SJCRH30 (cell line): ENCODE results near the gene TOLLIP. TPM values are rescaled to one million over a fixed set of nuclear protein-coding genes. Genes with fewer than 3 reads are reported as not detected.

Experiments
- DNase-seq, 2 experiments: peaks; one replicate each; pipeline ENCODE4 v3.0.0-alpha.2; 2015 to 2020
- H3K27ac ChIP-seq: fragments of 250-450 bp; sonication (Bioruptor Pico); 2 replicates; pipeline ENCODE4 v1.5.1; 2020; ENCODE audit warnings: mild to moderate bottlenecking, moderate library complexity
- H3K27me3 ChIP-seq: fragments of 250-450 bp; sonication (Bioruptor Pico); 2 replicates; pipeline ENCODE4 v1.5.1; 2020; ENCODE audit warnings: mild to moderate bottlenecking, moderate library complexity
- H3K36me3 ChIP-seq: fragments of 250-450 bp; sonication (Bioruptor Pico); 2 replicates; pipeline ENCODE4 v1.5.1; 2020; ENCODE audit warnings: mild to moderate bottlenecking, moderate library complexity
- H3K4me1 ChIP-seq: fragments of 250-450 bp; sonication (Bioruptor Pico); 2 replicates; pipeline ENCODE4 v1.5.1; 2020; ENCODE audit warnings: mild to moderate bottlenecking, moderate library complexity
- H3K4me3 ChIP-seq: fragments of 250-450 bp; sonication (Bioruptor Pico); 2 replicates; pipeline ENCODE4 v1.5.1; 2020; ENCODE audit warnings: mild to moderate bottlenecking, moderate library complexity
- H3K9me3 ChIP-seq: fragments of 250-450 bp; sonication (Bioruptor Pico); replicated peaks from 2 replicates; pipeline ENCODE4 v1.5.1; 2020; ENCODE audit warnings: mild to moderate bottlenecking, moderate library complexity
- total RNA-seq: library from RNA; depleted of rRNA; stranded (reverse); fragments of >200 nt; shearing (Covaris generic); gene quantifications from 2 replicates; pipeline ENCODE4 v1.2.3, GENCODE V29; 2014

The TOLLIP gene
- total RNA-seq, 1 experiment from 2014 or later, result 20.5 TPM

DNA sequence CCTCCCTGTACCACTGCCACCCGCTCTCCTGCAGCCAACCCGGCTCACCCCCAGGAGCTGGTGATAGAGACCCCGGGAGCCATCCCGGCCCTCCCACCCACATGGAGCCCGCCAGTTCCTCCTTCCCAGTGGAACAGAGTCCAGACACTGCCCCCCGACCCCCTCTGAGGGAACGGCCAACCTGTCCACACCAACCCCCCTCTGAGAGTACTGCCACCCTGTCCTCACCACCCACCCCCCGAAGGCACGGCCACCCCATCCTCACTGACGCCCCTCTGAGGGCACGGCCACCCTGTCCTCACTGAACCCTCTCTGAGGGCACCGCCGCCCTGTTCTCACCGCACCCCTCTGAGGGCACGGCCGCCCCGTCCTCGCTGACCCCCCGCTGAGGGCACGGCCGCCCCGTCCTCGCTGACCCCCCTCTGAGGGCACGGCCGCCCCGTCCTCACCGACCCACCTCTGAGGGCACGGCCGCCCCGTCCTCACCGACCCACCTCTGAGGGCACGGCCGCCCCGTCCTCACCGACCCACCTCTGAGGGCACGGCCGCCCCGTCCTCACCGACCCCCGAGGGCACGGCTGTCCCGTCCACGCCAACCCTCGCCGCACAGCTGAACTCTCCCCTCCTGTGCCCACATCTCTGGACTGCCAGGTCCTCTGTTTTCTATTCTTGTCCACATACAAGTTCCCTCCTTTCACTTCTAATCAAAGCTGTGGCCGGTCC is 18.0 kb downstream of the TOLLIP start:
- no peak for DNase-seq
- Histone ChIP-seq H3K36me3 (peaks cover 18% of the 10 kb centered on the region; the same call in 1 of the 2 replicates), H3K27me3 (no peaks in the 10 kb centered on the region), H3K4me3 (no peak overlapping the region), H3K27ac (no peak overlapping the region), H3K9me3 (no peaks in the 10 kb centered on the region), H3K4me1 (no peaks in the 10 kb centered on the region)

DNA sequence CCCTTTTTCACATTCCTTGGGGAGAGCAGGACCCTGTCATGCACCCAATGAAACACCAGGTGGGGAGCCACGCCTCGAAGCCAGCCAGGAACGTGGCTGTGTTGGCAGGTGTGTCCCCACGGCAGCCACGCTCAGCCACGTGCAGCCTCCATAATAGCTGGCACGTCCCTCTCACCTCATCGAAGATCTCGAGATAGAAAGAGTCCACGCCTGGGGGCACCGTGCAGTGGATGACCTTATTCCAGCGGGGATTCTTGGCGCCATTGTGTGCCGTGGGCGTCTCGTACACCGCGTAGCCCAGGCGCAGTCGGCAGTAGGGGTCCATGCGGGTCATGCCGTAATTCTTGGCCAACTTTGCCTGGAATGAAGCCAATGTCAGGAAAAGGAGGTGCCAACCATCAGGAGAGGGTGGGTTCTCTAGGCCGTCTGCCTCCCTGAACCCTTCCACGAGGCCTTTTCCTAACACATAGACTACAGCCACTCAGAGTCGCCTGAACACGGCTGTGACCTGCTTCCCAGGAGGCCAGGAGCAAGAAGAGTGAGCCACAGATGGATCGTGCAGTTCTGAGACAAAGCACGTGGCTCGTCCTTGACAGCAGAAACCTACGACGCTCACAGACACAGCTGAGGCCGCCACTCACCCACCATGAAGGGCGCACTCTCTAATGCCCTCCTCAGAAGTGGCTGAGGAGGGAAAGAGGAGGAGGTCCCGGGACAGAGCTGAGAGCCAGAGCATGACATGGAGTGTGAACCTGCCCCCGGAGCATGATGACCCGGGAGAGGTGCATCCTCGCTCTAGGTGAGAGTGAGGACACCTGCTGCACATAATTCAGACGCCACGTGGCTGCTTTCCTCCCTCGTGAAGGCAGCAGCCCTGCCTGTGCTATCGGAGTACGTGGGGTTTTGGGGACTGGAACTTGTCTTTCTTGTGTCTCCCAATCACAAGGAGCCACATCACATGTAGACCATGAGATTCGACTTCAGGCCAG is 19.1 kb downstream of the TOLLIP start:
- H3K36me3 ChIP-seq, result peaks cover 20% of the 10 kb centered on the region; the same call in 1 of the 2 replicates
- H3K27ac ChIP-seq, result no peak overlapping the region
- H3K9me3 ChIP-seq, result no peaks in the 10 kb centered on the region
- no peak overlapping the region for H3K4me3 ChIP-seq
- no peak for DNase-seq
- H3K27me3 ChIP-seq, result no peaks in the 10 kb centered on the region
- no peaks in the 10 kb centered on the region for H3K4me1 ChIP-seq

DNA sequence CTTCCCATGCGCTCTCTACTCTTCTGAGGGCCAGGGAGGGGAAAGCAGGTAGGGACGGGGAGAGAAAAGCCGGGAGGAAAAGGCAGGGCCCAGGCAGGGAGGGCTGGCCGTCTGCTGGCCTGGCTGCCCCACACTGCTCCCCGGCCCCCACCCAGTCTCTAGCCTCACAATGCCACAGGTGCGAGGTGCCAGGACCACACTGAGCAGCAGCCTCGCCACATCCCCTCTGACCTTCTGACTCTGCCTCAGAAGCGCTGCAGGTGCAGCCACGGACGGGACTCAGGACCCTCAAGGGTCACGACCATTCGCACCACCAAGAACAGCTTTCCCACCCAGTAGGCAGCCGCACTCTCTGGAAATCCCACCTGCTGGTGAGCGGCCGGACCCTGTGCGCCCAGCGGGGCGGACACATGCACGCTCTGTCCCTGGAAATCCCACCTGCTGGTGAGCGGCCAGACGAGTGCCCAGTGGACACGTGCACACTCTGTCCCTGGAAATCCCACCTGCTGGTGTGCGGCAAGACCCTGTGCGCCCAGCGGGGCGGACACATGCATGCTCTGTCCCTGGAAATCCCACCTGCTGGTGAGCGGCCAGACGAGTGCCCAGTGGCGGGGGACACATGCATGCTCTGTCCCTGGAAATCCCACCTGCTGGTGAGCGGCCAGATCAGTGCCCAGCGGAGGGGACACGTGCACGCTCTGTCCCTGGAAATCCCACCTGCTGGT is 20.1 kb downstream of the TOLLIP start:
- Histone ChIP-seq H3K4me1 (no peaks in the 10 kb centered on the region), H3K36me3 (peaks cover 20% of the 10 kb centered on the region; the same call in 1 of the 2 replicates), H3K4me3 (no peak overlapping the region), H3K27ac (no peak overlapping the region), H3K27me3 (no peaks in the 10 kb centered on the region), H3K9me3 (no peaks in the 10 kb centered on the region)
- DNase-seq, result no peak

- Histone ChIP-seq H3K36me3 (peaks cover 20% of the 10 kb centered on the region; the same call in 1 of the 2 replicates), H3K4me1 (no peaks in the 10 kb centered on the region), H3K27me3 (no peaks in the 10 kb centered on the region), H3K27ac (no peak overlapping the region), H3K4me3 (no peak overlapping the region), H3K9me3 (no peaks in the 10 kb centered on the region)
- no peak for DNase-seq
Measured at GRCh38 chr11:1288426-1289151, 20.8 kb downstream of the TOLLIP start.

- Histone ChIP-seq H3K36me3 (peaks cover 20% of the 10 kb centered on the region; the same call in 1 of the 2 replicates), H3K4me1 (no peaks in the 10 kb centered on the region), H3K27ac (no peak overlapping the region), H3K27me3 (no peaks in the 10 kb centered on the region), H3K9me3 (no peaks in the 10 kb centered on the region), H3K4me3 (no peak overlapping the region)
- no peak for DNase-seq
Measured at GRCh38 chr11:1287928-1288327, 21.5 kb downstream of the TOLLIP start.

DNA sequence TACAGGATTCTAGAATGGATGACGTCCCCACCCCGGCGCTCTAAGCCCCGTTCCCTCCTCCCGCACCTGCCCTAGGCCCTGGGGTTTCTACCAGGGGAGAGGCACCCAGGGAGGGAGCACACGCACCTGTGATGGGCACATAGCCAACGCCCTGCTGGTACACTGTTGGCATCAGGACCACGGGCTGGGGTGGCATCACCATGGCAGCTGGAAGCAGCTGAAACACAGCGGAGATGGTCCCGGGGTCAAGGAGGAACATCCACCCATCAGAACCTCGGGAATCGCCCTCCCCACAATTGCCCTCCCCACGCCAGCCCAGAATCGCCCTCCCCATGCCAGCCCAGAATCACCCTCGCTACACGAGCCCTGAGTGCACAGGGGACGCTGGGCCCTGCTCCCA is 23.6 kb downstream of the TOLLIP start:
- peaks cover 20% of the 10 kb centered on the region; the same call in 1 of the 2 replicates for H3K36me3 ChIP-seq
- no peak for DNase-seq
- H3K9me3 ChIP-seq, result no peaks in the 10 kb centered on the region
- H3K27ac ChIP-seq, result no peak overlapping the region
- H3K4me3 ChIP-seq, result no peak overlapping the region
- no peaks in the 10 kb centered on the region for H3K4me1 ChIP-seq
- no peaks in the 10 kb centered on the region for H3K27me3 ChIP-seq

DNA sequence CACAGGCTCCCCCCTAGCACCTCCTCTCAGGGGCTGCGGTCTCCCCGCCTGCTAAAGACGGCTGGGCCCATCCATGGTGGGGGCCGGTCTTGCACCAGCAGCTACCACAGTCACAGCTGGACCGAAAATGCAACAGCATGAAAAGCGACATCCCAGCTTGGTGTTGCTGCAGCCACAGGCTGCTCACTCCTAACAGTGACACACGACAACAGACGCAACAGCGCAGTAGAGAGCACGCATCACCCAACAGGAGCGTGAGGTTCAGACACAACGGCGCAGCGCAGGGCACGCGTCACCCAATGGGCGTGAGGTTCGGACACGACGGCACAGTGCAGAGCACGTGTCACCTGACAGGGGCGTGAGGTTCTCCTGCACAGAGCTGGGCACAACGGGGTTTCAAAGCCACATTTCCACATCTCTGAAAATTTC is 24.1 kb downstream of the TOLLIP start:
- H3K36me3 ChIP-seq, result peaks cover 18% of the 10 kb centered on the region; the same call in 1 of the 2 replicates
- H3K4me1 ChIP-seq, result no peaks in the 10 kb centered on the region
- no peak overlapping the region for H3K4me3 ChIP-seq
- no peaks in the 10 kb centered on the region for H3K9me3 ChIP-seq
- no peaks in the 10 kb centered on the region for H3K27me3 ChIP-seq
- no peak overlapping the region for H3K27ac ChIP-seq
- DNase-seq, result no peak

DNA sequence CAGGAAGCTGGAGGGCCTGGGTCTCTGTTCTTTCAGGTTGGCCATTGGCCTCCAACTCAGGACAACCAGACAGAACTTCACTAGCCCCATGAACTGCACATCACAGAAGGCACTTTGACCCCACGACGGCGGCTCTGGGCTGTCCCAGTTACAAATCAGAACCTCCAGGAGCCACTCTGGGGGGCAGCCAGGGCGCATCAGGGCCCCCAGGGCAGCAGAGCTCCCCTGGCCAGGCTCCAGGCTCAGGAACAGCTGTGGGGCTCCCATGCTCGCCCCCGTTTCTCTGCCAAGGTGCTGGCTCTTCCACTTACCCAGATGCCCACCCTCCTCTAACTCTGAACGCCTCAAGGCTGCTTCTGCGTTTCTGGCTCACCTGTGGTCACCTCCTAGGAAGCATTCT is 25.5 kb downstream of the TOLLIP start:
- H3K4me1 ChIP-seq, result no peaks in the 10 kb centered on the region
- no peaks in the 10 kb centered on the region for H3K27me3 ChIP-seq
- DNase-seq, result no peak
- H3K27ac ChIP-seq, result no peak overlapping the region
- H3K36me3 ChIP-seq, result peaks cover 11% of the 10 kb centered on the region; the same call in 1 of the 2 replicates
- H3K4me3 ChIP-seq, result no peak overlapping the region
- H3K9me3 ChIP-seq, result no peaks in the 10 kb centered on the region

- Histone ChIP-seq H3K4me1 (no peaks in the 10 kb centered on the region), H3K36me3 (peaks cover 3% of the 10 kb centered on the region; the same call in 1 of the 2 replicates), H3K27ac (no peak overlapping the region), H3K27me3 (no peaks in the 10 kb centered on the region), H3K4me3 (no peak overlapping the region), H3K9me3 (no peaks in the 10 kb centered on the region)
- DNase-seq, result no peak
Measured at GRCh38 chr11:1283091-1283511, 26.3 kb downstream of the TOLLIP start.

GRCh38 chr11:1281974-1282365 is 27.5 kb downstream of the TOLLIP start:
- Histone ChIP-seq H3K36me3 (peaks cover 2% of the 10 kb centered on the region), H3K4me1 (no peaks in the 10 kb centered on the region), H3K9me3 (no peaks in the 10 kb centered on the region), H3K4me3 (no peak overlapping the region), H3K27me3 (no peaks in the 10 kb centered on the region), H3K27ac (no peak overlapping the region)
- no peak for DNase-seq

- Histone ChIP-seq H3K27ac (no peak overlapping the region), H3K4me3 (no peak overlapping the region), H3K36me3 (peaks cover 5% of the 10 kb centered on the region), H3K27me3 (no peaks in the 10 kb centered on the region), H3K9me3 (no peaks in the 10 kb centered on the region), H3K4me1 (no peaks in the 10 kb centered on the region)
- DNase-seq, result no peak
Measured at GRCh38 chr11:1281326-1281973, 28.0 kb downstream of the TOLLIP start.

- Histone ChIP-seq H3K27me3 (no peaks in the 10 kb centered on the region), H3K27ac (no peak overlapping the region), H3K4me1 (no peaks in the 10 kb centered on the region), H3K36me3 (peaks cover 3% of the 10 kb centered on the region), H3K4me3 (no peak overlapping the region), H3K9me3 (no peaks in the 10 kb centered on the region)
- no peak for DNase-seq
Measured at GRCh38 chr11:1280116-1281035, 29.1 kb downstream of the TOLLIP start.

GRCh38 chr11:1279674-1280055 is 29.8 kb downstream of the TOLLIP start:
- Histone ChIP-seq H3K4me3 (no peak overlapping the region), H3K4me1 (no peaks in the 10 kb centered on the region), H3K27ac (no peak overlapping the region), H3K36me3 (peaks cover 3% of the 10 kb centered on the region), H3K9me3 (no peaks in the 10 kb centered on the region), H3K27me3 (no peaks in the 10 kb centered on the region)
- no peak for DNase-seq
